GM12873 (cell line): ENCODE measurements around the gene IQCH.

ENCODE experiments used
- TF ChIP-seq, protein P1 (sequence below): IDR thresholded peaks from 2 replicates; pipeline ENCODE4 v1.5.1; 2012; ENCODE audit warnings: low read depth, mild to moderate bottlenecking, moderate library complexity, low read length, control low read depth; ENCODE audit not compliant: insufficient read depth; ENCODE audit errors: missing control alignments

IQCH gene

DNA sequence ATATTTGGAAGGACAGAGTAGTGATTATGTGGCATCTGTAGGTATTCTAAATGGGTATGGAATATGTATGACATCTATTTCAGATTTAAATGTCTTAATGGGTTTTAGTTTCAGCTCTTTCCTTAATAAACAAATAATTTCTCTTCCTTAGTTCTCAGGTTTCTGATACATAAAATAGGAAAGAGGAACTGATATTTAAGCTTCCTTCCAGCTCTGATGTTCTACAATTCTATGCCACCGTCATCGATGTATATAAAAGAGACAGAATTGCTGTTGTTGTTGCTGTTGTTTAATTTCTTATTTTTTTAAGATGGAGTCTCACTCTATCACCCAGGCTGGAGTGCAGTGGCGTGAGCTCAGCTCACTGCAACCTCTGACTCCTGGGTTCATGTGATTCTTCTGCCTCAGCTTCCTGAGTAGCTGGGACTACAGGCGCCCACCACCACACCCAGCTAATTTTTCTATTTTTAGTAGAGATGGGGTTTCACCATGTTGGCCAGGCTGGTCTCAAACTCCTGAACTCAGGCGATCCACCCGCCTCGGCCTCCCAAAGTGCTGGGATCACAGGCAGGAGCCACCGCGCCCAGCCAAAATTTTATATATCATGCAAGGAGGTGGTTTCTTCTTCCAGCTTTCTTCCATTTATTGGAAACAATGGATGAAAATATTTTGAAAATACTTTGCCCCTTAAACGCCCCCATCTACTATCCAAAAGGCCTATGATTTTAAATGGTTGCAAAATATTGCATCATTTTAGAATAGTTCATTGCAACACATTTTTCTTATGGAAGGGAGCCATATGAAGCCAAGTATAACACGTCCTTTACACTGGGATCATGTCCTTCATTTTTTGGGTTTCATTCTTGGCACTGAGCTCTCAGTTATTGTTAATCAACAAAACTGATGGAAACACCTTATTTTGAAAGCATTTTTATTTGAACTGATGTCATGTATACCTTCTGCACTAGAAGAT, 252.5 kb downstream of the IQCH start:
- TF ChIP-seq, protein P1, sequence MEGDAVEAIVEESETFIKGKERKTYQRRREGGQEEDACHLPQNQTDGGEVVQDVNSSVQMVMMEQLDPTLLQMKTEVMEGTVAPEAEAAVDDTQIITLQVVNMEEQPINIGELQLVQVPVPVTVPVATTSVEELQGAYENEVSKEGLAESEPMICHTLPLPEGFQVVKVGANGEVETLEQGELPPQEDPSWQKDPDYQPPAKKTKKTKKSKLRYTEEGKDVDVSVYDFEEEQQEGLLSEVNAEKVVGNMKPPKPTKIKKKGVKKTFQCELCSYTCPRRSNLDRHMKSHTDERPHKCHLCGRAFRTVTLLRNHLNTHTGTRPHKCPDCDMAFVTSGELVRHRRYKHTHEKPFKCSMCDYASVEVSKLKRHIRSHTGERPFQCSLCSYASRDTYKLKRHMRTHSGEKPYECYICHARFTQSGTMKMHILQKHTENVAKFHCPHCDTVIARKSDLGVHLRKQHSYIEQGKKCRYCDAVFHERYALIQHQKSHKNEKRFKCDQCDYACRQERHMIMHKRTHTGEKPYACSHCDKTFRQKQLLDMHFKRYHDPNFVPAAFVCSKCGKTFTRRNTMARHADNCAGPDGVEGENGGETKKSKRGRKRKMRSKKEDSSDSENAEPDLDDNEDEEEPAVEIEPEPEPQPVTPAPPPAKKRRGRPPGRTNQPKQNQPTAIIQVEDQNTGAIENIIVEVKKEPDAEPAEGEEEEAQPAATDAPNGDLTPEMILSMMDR = no peak

DNA sequence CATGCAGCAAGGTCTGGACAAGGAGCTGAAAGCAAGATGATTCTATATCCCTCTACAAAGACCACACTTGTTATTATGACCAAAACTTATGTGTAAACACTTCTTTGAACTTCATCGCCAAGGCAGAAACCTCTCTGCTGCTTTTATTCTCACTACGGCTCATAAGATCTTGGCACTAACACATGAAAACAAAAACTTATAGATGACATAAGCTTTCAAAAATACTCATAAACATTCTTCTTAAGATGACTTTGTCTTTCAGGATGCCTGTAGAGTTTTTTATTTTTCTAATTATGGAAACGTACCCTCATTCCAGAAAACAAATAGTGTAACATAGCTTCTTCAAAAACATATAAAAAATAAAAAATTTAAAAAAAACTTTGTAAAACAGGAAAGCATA, 253.8 kb downstream of the IQCH start:
- TF ChIP-seq, protein P1 = no peak

DNA sequence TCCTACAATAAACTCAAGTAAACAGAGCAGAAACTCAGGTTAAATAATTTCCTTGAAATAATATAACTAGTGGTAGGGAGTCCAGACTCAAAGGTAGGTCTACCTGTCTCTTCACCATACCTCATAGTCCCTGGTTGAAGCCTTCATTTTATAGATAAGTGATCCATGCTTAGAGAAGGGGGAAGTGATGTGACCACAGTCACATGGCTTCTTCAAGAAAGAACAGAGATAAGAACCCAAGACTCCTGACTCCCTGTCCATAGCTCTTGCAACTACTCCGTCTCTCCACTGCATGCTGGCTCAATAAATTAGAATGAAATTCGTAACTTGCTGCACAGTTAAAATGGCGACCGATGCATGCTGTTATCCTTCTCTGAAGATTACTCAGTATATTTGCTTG, 255.3 kb downstream of the IQCH start:
- TF ChIP-seq, protein P1 = no peak

DNA sequence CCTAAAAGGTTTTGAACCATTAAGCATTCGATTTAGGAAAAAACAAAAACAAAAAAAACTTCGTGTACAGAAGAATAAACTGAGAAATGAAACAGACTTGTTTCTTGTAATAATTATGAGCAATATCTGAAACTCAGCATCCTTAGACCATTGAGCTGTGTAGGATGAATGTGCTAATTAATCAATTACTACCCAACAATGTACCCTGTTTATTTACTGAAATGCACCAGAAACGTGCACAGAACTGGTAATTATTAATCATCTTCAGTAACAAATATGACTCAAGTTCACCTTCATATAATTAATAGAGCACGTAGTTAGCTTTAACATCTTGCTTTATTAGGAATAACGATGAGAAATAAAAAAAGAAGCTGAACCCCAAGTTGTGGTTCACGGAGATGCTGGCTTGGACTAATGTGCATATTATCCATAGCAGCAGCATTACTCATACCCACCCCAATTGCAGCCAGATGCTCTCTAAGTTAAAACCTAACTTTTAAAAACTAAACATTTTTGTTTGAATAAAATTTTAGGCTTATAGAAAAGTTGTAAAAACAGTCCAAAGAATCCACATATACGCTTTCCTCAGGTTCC, 256.1 kb downstream of the IQCH start:
- TF ChIP-seq, protein P1 = no peak

DNA sequence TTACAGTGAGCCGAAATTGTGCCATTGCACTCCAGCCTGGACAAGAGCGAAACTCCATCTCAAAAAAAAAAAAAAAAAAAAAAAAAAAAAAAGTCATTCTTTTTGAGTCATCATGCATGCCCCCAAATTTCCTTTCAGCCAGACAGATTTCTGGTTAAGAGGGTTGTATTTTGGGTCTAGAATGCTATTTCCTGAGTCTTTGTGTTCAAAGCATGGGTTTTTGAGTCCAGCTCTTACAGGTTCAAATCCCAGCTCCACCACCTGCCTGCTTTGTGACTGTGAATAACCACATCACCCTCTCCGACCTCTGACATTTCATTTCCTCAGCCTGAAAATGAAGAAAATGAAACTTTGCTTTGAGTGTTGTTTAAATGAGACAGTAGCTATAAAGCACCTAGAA, 257.0 kb downstream of the IQCH start:
- TF ChIP-seq, protein P1 = no peak

DNA sequence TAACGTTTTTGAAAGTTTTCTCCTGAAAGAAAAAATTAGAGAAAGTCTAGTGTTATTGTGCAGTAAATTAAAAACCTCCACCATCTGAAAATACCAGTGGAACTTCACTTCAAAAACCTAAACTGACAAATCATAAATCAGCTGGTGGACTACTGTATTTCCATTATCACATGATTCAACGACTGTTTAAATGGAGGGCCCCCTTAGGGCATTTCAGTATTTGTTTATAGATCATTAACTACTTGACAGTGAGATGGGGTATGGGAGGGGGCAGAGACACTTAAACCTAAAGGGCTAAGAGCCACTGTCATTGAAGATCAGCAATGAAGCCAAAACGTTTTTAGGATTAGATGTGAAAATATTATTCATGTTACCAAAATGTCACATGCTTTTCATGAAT, 257.6 kb downstream of the IQCH start:
- TF ChIP-seq, protein P1 = no peak

DNA sequence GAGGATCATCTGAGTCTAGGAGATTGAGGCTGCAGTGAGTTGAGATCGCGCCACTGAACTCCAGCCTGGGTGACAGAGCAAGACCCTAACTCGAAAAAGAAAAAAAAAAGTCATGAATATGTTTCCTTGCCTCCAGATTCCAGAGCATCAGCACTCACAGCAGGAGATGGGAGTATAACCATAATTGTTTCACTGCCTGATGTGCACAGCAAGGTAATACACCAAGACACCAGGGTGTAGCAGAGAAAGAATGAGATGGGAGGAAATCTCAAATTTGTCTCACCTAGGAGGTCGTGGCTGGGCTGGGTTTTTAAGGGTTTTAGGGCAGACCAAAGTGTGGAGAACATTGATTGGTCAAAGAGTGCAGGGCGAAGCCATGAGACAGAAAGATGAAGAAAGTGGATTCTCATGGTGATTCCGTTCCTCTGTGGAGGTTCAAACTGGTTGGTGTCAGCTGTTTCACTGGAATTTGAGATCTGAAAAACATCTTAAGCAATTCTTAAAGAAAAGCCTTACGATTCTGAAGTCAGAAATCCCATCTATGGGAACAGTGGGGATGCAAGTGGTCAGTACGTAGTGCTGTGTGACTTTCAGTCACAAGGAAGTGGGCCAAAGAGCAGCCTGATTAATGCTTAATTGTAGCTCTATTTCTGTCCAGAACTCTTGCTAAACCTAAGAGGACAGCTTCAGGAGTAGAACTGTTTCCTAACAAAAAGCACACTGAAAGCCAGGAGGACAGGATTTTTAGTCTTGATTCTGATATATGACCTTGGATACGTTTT, 258.5 kb downstream of the IQCH start:
- TF ChIP-seq, protein P1 = no peak
